HG02678 (cell line): ENCODE data around the gene ETV6.

Experiments
- ATAC-seq: cut with Tn5 transposase; IDR thresholded peaks from one replicate; pipeline ENCODE4 v1.9.1; 2021; ENCODE audit warnings: mild to moderate bottlenecking, moderate library complexity; ENCODE audit not compliant: unreplicated experiment

Gene ETV6

GRCh38 chr12:11642785-11643184, 6.7 kb upstream of the ETV6 start:
- ATAC-seq = no peak

GRCh38 chr12:11645391-11645790, 4.1 kb upstream of the ETV6 start:
- ATAC-seq = no peak

- ATAC-seq = peak; percentile 35
Measured at GRCh38 chr12:11648514-11649412, 711 bp upstream of the ETV6 start.

GRCh38 chr12:11650286-11651281, 1.1 kb downstream of the ETV6 start:
- ATAC-seq = no peak

GRCh38 chr12:11651381-11651780, 1.9 kb downstream of the ETV6 start:
- ATAC-seq = no peak

GRCh38 chr12:11651785-11652184, 2.3 kb downstream of the ETV6 start:
- ATAC-seq = no peak

- peak; percentile 17 for ATAC-seq
Measured at GRCh38 chr12:11652351-11653040, 3.0 kb downstream of the ETV6 start.

- no peak for ATAC-seq
Measured at GRCh38 chr12:11653215-11653753, 3.8 kb downstream of the ETV6 start.

- ATAC-seq = no peak
Measured at GRCh38 chr12:11654338-11654737, 4.9 kb downstream of the ETV6 start.

GRCh38 chr12:11654802-11655201, 5.3 kb downstream of the ETV6 start:
- ATAC-seq = no peak

- no peak for ATAC-seq
Measured at GRCh38 chr12:11655842-11656241, 6.4 kb downstream of the ETV6 start.

- no peak for ATAC-seq
Measured at GRCh38 chr12:11656550-11656949, 7.1 kb downstream of the ETV6 start.

GRCh38 chr12:11657511-11657910, 8.0 kb downstream of the ETV6 start:
- ATAC-seq = no peak

GRCh38 chr12:11658791-11659190, 9.3 kb downstream of the ETV6 start:
- no peak for ATAC-seq

- no peak for ATAC-seq
Measured at GRCh38 chr12:11660624-11661023, 11.2 kb downstream of the ETV6 start.

GRCh38 chr12:11661491-11662089, 12.1 kb downstream of the ETV6 start:
- no peak for ATAC-seq

- no peak for ATAC-seq
Measured at GRCh38 chr12:11662369-11662768, 12.9 kb downstream of the ETV6 start.

- no peak for ATAC-seq
Measured at GRCh38 chr12:11663130-11663529, 13.7 kb downstream of the ETV6 start.

- no peak for ATAC-seq
Measured at GRCh38 chr12:11664101-11664500, 14.6 kb downstream of the ETV6 start.
